HFFc6 (cell line): ENCODE measurements around the gene MCC. TPM values are rescaled to one million over a fixed set of nuclear protein-coding genes. Genes with fewer than 3 reads are reported as not detected.

Experiments
- DNase-seq: peaks from one replicate; pipeline ENCODE4 v3.0.0-alpha.2; 2018
- H3K27ac Mint-ChIP-seq: 2 replicates; pipeline ENCODE4 v1.8.0; 2020; ENCODE audit warnings: mild to moderate bottlenecking, mixed read lengths
- H3K27me3 Mint-ChIP-seq: 2 replicates; pipeline ENCODE4 v1.8.0; 2021; ENCODE audit warnings: mild to moderate bottlenecking, moderate library complexity, mixed read lengths; ENCODE audit not compliant: insufficient read depth
- H3K36me3 Mint-ChIP-seq: 2 replicates; pipeline ENCODE4 v1.8.0; 2021; ENCODE audit warnings: low read depth, mixed read lengths
- H3K4me1 Mint-ChIP-seq: 2 replicates; pipeline ENCODE4 v1.8.0; 2020; ENCODE audit warnings: low read depth, mixed read lengths
- H3K4me3 Mint-ChIP-seq: 2 replicates; pipeline ENCODE4 v1.8.0; 2020; ENCODE audit warnings: mild to moderate bottlenecking, moderate library complexity, mixed read lengths
- H3K9me3 Mint-ChIP-seq: 2 replicates; pipeline ENCODE4 v1.8.0; 2020; ENCODE audit warnings: mild to moderate bottlenecking, mixed read lengths
- CTCF ChIP-seq: fragments of 200-600 bp; sonication (generic); IDR thresholded peaks from 2 replicates; pipeline ENCODE4 v1.5.0; 2021; ENCODE audit warnings: antibody characterized with exemption, mild to moderate bottlenecking
- total RNA-seq, 6 experiments: library from RNA; stranded (reverse); fragmentation: NEBNext Ultra II Directional; extraction: Animal tissue kit (Norgen Biotek cat#: 25700); gene quantifications; 2 replicates in 1 of 6; 3 replicates in 5 of 6; pipeline ENCODE4 v1.2.3, GENCODE V29; 2021

MCC gene
- total RNA-seq, 6 experiments from 2014 or later = 2.5 to 4.9 (median 3.0) TPM

- no peak for DNase-seq
- Mint-ChIP-seq H3K27ac (no peak overlapping the region), H3K9me3 (no peaks in the 10 kb centered on the region), H3K4me3 (no peak overlapping the region), H3K36me3 (no peaks in the 10 kb centered on the region), H3K27me3 (no peaks in the 10 kb centered on the region; the same call in 1 of the 2 replicates), H3K4me1 (peaks cover 5% of the 10 kb centered on the region; the same call in 1 of the 2 replicates)
- TF ChIP-seq CTCF = no peak
These were observed 205.8 kb downstream of the MCC start for GRCh38 chr5:113282472-113282871.

- Mint-ChIP-seq H3K4me3 (no peak overlapping the region), H3K36me3 (no peaks in the 10 kb centered on the region), H3K27ac (no peak overlapping the region), H3K27me3 (no peaks in the 10 kb centered on the region; the same call in 1 of the 2 replicates), H3K9me3 (no peaks in the 10 kb centered on the region), H3K4me1 (peaks cover 5% of the 10 kb centered on the region; the same call in 1 of the 2 replicates)
- DNase-seq = no peak
- TF ChIP-seq CTCF = no peak
These were observed 207.1 kb downstream of the MCC start for GRCh38 chr5:113281194-113281593.

- TF ChIP-seq CTCF = no peak
- no peaks in the 10 kb centered on the region for H3K36me3 Mint-ChIP-seq
- H3K27me3 Mint-ChIP-seq = no peaks in the 10 kb centered on the region; the same call in 1 of the 2 replicates
- DNase-seq = no peak
- peaks cover 5% of the 10 kb centered on the region; the same call in 1 of the 2 replicates for H3K4me1 Mint-ChIP-seq
- H3K4me3 Mint-ChIP-seq = no peak overlapping the region
- no peak overlapping the region for H3K27ac Mint-ChIP-seq
- H3K9me3 Mint-ChIP-seq = no peaks in the 10 kb centered on the region
These were observed 207.7 kb downstream of the MCC start for GRCh38 chr5:113280541-113280940.

GRCh38 chr5:113278976-113279375, 209.3 kb downstream of the MCC start:
- TF ChIP-seq CTCF = no peak
- no peaks in the 10 kb centered on the region; the same call in 1 of the 2 replicates for H3K27me3 Mint-ChIP-seq
- H3K27ac Mint-ChIP-seq = no peak overlapping the region
- DNase-seq = no peak
- H3K36me3 Mint-ChIP-seq = no peaks in the 10 kb centered on the region
- peaks cover 5% of the 10 kb centered on the region; the same call in 1 of the 2 replicates for H3K4me1 Mint-ChIP-seq
- H3K4me3 Mint-ChIP-seq = no peak overlapping the region
- H3K9me3 Mint-ChIP-seq = no peaks in the 10 kb centered on the region

- H3K27ac Mint-ChIP-seq = no peak overlapping the region
- no peak for DNase-seq
- H3K4me3 Mint-ChIP-seq = no peak overlapping the region
- TF ChIP-seq CTCF = no peak
- peaks cover 5% of the 10 kb centered on the region; the same call in 1 of the 2 replicates for H3K4me1 Mint-ChIP-seq
- no peaks in the 10 kb centered on the region for H3K9me3 Mint-ChIP-seq
- H3K27me3 Mint-ChIP-seq = no peaks in the 10 kb centered on the region
- no peaks in the 10 kb centered on the region for H3K36me3 Mint-ChIP-seq
These were observed 211.8 kb downstream of the MCC start for GRCh38 chr5:113276493-113276892.

- Mint-ChIP-seq H3K27ac (no peak overlapping the region), H3K4me1 (peaks cover 9% of the 10 kb centered on the region)
These were observed 212.3 kb downstream of the MCC start for GRCh38 chr5:113276001-113276400.

More at GRCh38 chr5:113276001-113276400, 212.3 kb downstream of the MCC start:
- Mint-ChIP-seq H3K9me3 (no peaks in the 10 kb centered on the region), H3K4me3 (no peak overlapping the region), H3K36me3 (no peaks in the 10 kb centered on the region), H3K27me3 (no peaks in the 10 kb centered on the region)
- no peak for TF ChIP-seq CTCF
- DNase-seq = no peak
